ENCODE results near the gene HLA-DQA1. TPM values are rescaled to one million over a fixed set of nuclear protein-coding genes. Genes with fewer than 3 reads are reported as not detected.
"Not testable (repeated sequence)": the region's sequence is repeated elsewhere in the genome, so short reads cannot be mapped to it uniquely, and the experiment has no call there.

The HLA-DQA1 gene
- total and polyA plus RNA-seq, 10 of the 15 experiments (the other 5 are each of a cell fraction or from before 2014, with no cell fraction given) = 289 to 1,769 (median 460) TPM

DNA sequence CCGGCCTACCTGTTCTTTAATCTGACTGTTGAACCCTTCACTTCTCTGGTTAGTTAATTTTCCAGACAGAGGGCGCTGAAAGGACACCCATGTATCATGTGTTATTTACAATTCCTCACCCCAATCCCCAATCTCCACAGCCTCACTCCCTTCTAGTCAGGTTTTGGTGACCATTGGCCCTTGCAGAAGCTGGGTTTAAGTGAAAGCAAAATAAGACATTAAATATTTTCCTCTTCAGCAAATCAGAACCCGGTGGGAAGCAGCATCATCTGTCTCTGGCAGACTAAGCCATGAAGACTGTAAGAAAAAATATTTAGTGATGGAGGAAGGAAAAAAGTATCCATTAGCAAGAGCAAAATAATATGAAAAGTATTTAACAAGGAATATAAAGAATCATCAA, 9.4 kb upstream of the HLA-DQA1 start:
- ChIA-PET POLR2A (interaction anchor here (0.7 to 2.0 kb wide), 6 partner anchors 10 to 239 kb away, joined by 3 to 16 read pairs (median 4); partner anchors contain the start of genes HLA-DQA1 and HLA-DQB1), RAD21 (ENCODE audit: unreplicated experiment) (interaction anchor here (1.0 to 1.8 kb wide), 2 partner anchors 50 to 64 kb away, joined by 3 to 5 read pairs; no protein-coding TSS in a partner anchor), SMC1A (ENCODE audit: uncharacterized antibody, unreplicated experiment) (interaction anchor here (0.6 to 0.7 kb wide), 2 partner anchors 8 to 10 kb away, joined by 3 to 7 read pairs; no protein-coding TSS in a partner anchor), CTCF (interaction anchor here (0.8 kb wide), 1 partner anchor 62 kb away, joined by 4 read pairs; no protein-coding TSS in a partner anchor)
- H3K9ac ChIP-seq (ENCODE audit: control insufficient read depth, insufficient read depth, low read length) = no peak overlapping the region
- H3K9me3 ChIP-seq (replicated peaks; ENCODE audit: control insufficient read depth, insufficient read depth, low read length) = no peaks in the 10 kb centered on the region
- 0 out of 2 replicates have a peak overlapping the region, but pooled peaks have one; percentile 17 for H3K4me2 ChIP-seq (ENCODE audit: control insufficient read depth, insufficient read depth)
- no peaks in the 10 kb centered on the region; the same call in 1 of the 2 replicates for H3K79me2 ChIP-seq (ENCODE audit: control insufficient read depth, insufficient read depth, low read length)
- no peak overlapping the region for H3K4me3 ChIP-seq
- TF ChIP-seq RUNX3 (IDR thresholded peaks at IDR 0.05; ENCODE audit: low read length) = 0 out of 2 replicates have a peak, but pooled peaks have one; percentile 24
- TF ChIP-seq TAF1 (IDR thresholded peaks at IDR 0.05; ENCODE audit: borderline replicate concordance, low read depth, low read length) = peak; percentile 33; the same call in 1 of the 2 replicates
- peak; percentile 86 for TF ChIP-seq NFYB (IDR thresholded peaks at IDR 0.05; ENCODE audit: insufficient read depth, low read depth, low read length)
- TF ChIP-seq, protein P1, sequence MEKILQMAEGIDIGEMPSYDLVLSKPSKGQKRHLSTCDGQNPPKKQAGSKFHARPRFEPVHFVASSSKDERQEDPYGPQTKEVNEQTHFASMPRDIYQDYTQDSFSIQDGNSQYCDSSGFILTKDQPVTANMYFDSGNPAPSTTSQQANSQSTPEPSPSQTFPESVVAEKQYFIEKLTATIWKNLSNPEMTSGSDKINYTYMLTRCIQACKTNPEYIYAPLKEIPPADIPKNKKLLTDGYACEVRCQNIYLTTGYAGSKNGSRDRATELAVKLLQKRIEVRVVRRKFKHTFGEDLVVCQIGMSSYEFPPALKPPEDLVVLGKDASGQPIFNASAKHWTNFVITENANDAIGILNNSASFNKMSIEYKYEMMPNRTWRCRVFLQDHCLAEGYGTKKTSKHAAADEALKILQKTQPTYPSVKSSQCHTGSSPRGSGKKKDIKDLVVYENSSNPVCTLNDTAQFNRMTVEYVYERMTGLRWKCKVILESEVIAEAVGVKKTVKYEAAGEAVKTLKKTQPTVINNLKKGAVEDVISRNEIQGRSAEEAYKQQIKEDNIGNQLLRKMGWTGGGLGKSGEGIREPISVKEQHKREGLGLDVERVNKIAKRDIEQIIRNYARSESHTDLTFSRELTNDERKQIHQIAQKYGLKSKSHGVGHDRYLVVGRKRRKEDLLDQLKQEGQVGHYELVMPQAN (conservative IDR thresholded peaks at IDR 0.05) = no peak
- TF ChIP-seq CREM (IDR thresholded peaks at IDR 0.05; ENCODE audit: low read depth) = peak; percentile 68
- TF ChIP-seq RFX5 (IDR thresholded peaks at IDR 0.05; ENCODE audit: low read depth, low read length) = peak; percentile 93
- TF ChIP-seq CREB1 (IDR thresholded peaks at IDR 0.05; ENCODE audit: low read depth) = peak; percentile 89
- TF ChIP-seq NBN (IDR thresholded peaks at IDR 0.05) = no peak
- peak; percentile 57 for ATAC-seq
- FAIRE-seq = no peak
- no peaks in the 10 kb centered on the region for H4K20me1 ChIP-seq (ENCODE audit: control insufficient read depth, insufficient read depth)
- no peaks in the 10 kb centered on the region for H3K36me3 ChIP-seq (ENCODE audit: control insufficient read depth in 2 of 2, insufficient read depth in 2 of 2, low read length in 1 of 2)
- no peak overlapping the region for H2AFZ ChIP-seq (ENCODE audit: control insufficient read depth, low read depth, low read length)
- H3K4me1 ChIP-seq (ENCODE audit: control insufficient read depth, insufficient read depth, low read length) = peaks cover 5% of the 10 kb centered on the region
- H3K27me3 ChIP-seq (replicated peaks in 1 of 2; ENCODE audit: control insufficient read depth in 2 of 2, insufficient read depth in 2 of 2, low read length in 1 of 2) = no peaks in the 10 kb centered on the region
- in situ Hi-C loops (cut with MboI) (no loop called here), intact Hi-C loops (cut with micrococcal nuclease; ENCODE audit: unreplicated experiment) (no loop called here)
- BruUV-seq (replicated peaks) = no TSS peak
- 18% methylated on average over 3 of the region's 3 CpGs for WGBS (ENCODE audit: insufficient coverage, insufficient replicate concordance, low lambda C conversion rate, missing lambda C conversion rate)
- peak; percentile 55 for DNase-seq (ENCODE audit: low read depth, low spot score)
- peak overlapping the region; percentile 25; the same call in 1 of the 2 replicates for H3K27ac ChIP-seq (ENCODE audit: control insufficient read depth, insufficient read depth)

DNA sequence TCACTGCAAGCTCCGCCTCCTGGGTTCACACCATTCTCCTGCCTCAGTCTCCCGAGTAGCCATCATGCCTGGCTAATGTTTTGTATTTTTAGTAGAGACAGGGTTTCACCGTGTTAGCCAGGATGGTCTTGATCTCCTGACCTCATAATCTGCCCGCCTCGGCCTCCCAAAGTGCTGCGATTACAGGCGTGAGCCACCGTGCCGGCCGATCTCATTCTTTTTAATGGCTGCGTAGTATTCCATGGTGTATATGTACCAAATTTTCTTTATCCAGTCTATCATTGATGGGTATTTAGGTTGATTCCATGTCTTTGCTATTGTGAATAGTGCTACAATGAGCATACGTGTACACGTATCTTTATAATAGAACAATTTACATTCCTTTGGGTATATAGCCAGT, 7.4 kb upstream of the HLA-DQA1 start:
- in situ Hi-C loops (cut with MboI); H3K36me3 ChIP-seq (ENCODE audit: control insufficient read depth in 2 of 2, insufficient read depth in 2 of 2, low read length in 1 of 2); FAIRE-seq; H3K27ac ChIP-seq (ENCODE audit: control insufficient read depth, insufficient read depth); POLR2A ChIA-PET; ATAC-seq; H3K9ac ChIP-seq (ENCODE audit: control insufficient read depth, insufficient read depth, low read length); H3K9me3 ChIP-seq (replicated peaks; ENCODE audit: control insufficient read depth, insufficient read depth, low read length); H3K79me2 ChIP-seq (ENCODE audit: control insufficient read depth, insufficient read depth, low read length); intact Hi-C loops (cut with micrococcal nuclease; ENCODE audit: unreplicated experiment); BruUV-seq (replicated peaks); H2AFZ ChIP-seq (ENCODE audit: control insufficient read depth, low read depth, low read length); H3K4me2 ChIP-seq (ENCODE audit: control insufficient read depth, insufficient read depth); H4K20me1 ChIP-seq (ENCODE audit: control insufficient read depth, insufficient read depth); CTCF ChIA-PET; SMC1A ChIA-PET (ENCODE audit: uncharacterized antibody, unreplicated experiment); DNase-seq (ENCODE audit: low read depth, low spot score); RAD21 ChIA-PET (ENCODE audit: unreplicated experiment); H3K27me3 ChIP-seq (replicated peaks in 1 of 2; ENCODE audit: control insufficient read depth in 2 of 2, insufficient read depth in 2 of 2, low read length in 1 of 2); H3K4me1 ChIP-seq (ENCODE audit: control insufficient read depth, insufficient read depth, low read length); H3K4me3 ChIP-seq: not testable (repeated sequence)
- WGBS (ENCODE audit: insufficient coverage, insufficient replicate concordance, low lambda C conversion rate, missing lambda C conversion rate) = 96% methylated on average over 2 of the region's 13 CpGs
